HL-60/S4 treated with retinoic acid at 250 ng/mL for 4 days and 3 days (cell line): ENCODE measurements around the gene KLF2.

ENCODE experiments used
- in situ Hi-C: fragments of 300-500 bp; cut with MboI; formaldehyde crosslinking; loops from 2 replicates; pipeline ENCODE4 v1.7.0; 2022; ENCODE audit warnings: low sequenced_read_pairs

KLF2 gene

DNA sequence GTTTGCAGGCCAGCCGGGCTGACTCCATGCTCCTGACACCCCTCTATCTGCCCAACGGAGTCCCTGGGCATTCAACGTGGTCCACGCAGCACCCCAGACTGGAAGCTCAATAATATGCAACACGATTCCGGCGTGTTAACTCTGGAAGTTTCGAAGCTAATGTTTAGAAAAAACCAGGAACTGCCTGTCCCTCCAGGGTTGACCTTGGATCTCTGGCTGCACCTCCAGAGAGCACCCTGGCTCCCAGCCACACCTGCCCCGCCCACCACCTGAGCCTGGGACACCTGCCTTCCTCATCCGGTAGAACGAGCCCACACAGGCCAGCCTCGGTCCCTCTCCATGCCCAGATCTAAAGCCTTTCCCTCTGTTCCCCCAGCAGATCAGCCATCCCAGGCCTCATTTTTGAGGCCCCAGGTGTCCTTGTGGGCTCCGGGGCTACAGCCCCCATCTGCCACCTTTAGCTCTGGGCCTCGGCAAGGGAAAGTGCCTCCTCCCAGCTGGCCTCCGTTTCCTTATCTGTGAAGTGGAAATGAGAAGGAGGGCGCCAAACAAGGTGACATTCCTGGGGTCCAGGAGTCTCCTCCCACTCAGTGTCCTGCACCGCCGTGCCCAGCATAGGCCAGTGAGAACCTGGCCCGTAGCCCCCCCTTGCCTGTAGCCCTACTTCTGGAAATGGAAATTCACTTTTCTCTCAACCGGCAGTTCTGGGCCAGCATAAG, 38.7 kb downstream of the KLF2 start:
- in situ Hi-C loops = no loop called here

GRCh38 chr19:16363852-16364230, 39.2 kb downstream of the KLF2 start:
- in situ Hi-C loops = no loop called here

GRCh38 chr19:16364231-16364865, 39.7 kb downstream of the KLF2 start:
- in situ Hi-C loops = no loop called here

GRCh38 chr19:16365300-16365996, 40.8 kb downstream of the KLF2 start:
- in situ Hi-C loops = no loop called here

- in situ Hi-C loops = no loop called here
Observed at GRCh38 chr19:16366056-16366432, 41.4 kb downstream of the KLF2 start.

DNA sequence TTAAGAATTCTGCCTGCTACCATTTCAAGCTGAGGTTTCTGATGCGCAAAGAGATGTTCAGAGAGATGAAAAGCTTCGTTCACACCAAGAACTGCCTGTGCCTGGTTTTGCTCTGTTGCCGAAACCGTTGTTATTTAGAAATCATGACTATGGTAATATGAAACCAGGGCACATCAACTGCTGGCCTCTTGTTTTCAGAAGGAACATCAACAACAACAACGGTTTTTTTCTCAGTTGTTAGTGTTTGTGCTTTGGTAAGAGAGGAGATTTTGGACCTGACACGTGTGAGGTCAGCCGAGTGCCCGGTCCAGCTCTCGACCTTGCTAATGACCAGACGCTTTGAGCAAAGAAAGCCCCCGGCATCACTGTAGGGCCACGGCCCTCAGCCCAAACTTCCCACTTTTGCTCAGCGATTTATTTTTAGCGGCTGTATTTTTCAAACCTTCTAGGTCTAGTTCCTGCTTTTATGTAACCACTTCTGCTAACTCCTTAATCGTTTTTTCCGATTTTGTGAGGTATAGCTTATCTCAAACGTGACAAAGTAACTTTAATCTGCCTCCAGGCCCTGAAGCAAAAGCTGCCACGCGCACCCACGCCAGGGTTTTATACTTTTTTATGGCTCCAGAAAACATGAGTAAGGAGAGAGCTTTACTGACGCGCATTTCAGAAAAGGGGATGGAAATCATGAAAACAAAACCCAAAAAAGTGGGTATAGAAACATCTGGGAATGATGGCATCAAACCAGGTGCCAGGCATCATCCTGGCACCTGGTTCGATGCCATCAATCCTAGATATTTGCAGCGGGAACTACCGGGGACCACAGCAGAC, 42.0 kb downstream of the KLF2 start:
- in situ Hi-C loops = no loop called here

DNA sequence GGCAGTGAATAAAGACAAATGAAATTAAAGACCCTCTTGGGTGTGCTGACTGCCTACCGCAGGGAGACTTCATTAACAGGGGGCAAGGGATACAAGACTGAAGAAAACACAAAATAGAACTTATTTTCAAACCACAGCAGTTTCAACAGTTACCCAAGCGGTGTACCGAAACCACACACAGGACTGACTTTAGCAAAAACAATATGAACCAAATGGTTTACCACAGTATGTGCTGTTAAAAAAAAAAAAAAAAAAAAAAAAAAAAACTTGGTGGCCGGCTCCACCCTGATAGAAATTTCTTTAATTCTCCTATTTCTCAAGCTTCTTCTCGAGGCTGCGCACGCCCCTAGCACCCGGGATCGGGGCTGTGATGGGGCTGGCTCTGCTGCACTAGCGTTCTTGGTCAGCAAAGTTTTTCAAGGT, 42.6 kb downstream of the KLF2 start:
- in situ Hi-C loops = no loop called here

- in situ Hi-C loops = no loop called here
Observed at GRCh38 chr19:16368385-16369305, 44.0 kb downstream of the KLF2 start.

DNA sequence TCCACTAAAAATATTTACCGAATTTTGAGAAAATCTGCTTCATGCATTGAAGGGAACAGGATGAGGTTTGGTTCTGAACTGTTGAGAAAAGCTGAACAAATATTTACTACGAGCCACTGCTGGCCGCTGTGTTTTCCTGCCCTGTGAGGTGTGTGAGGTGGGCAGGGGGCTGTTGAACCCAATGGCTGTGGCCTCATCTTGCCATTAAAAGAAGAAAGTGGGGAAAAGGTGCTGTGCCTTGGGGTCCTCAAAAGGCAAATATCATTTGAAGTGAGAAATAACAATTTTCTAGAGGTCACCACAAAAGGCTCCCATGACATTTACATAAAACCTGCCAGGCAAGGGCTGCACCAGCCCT, 44.7 kb downstream of the KLF2 start:
- in situ Hi-C loops = no loop called here

GRCh38 chr19:16369664-16370576, 45.3 kb downstream of the KLF2 start:
- in situ Hi-C loops = no loop called here

DNA sequence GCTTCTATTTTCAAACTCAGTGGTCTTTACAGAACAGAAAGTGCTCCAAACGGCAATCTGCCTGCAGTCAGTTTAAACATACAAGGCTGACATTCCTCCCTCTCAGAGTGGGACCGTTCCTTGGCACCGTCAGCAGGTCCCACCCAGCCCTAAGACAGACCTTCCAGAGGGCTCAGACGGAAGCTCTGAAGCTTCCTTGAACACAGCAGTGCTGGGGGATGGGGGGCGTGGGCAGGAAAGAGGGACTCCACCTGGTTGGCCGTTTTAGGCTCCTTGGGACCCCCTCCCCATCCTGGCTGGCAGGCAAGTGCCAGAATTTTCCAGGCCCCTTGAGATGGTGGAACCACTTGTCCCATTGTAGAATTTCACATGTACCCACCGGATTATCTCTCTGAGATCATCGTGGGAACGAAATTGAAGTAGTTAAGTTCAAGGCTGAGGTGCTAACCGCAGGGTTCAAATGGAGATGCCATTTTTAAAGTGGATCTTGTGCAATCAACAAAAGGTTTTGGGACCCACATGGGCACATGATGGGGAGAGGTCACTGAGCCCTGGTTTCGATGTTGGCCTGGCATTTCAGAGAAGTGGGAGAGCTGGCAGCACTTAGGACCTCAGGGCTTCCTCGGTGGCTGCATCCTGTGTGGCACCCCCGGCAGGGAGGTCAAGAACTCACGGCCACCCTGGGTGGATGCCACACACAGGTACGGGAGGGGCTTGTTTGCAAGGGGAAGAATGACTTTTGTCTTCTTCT, 46.2 kb downstream of the KLF2 start:
- in situ Hi-C loops = no loop called here

- in situ Hi-C loops = no loop called here
Observed at GRCh38 chr19:16371540-16371986, 46.9 kb downstream of the KLF2 start.

GRCh38 chr19:16372065-16372915, 47.7 kb downstream of the KLF2 start:
- in situ Hi-C loops = no loop called here

DNA sequence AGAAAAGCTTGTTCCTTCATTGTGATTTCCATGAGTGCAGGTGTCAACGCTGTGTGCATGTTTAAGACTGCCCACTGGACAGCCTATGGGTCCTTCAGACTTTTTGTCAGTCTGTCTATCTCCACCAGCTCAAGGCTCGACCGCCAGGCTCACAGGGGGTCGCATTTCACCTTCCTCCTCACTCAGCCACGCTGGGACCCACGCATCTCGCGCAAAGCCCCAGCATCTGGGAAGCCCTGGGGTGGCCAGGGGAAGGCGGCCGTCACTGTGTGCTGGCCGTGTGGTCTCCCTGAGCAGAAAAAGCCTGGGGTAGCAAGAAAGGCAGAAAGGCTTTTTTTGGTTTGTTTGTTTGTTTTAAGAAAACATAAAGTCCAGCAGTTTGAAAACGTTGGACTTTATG, 48.5 kb downstream of the KLF2 start:
- in situ Hi-C loops = no loop called here

DNA sequence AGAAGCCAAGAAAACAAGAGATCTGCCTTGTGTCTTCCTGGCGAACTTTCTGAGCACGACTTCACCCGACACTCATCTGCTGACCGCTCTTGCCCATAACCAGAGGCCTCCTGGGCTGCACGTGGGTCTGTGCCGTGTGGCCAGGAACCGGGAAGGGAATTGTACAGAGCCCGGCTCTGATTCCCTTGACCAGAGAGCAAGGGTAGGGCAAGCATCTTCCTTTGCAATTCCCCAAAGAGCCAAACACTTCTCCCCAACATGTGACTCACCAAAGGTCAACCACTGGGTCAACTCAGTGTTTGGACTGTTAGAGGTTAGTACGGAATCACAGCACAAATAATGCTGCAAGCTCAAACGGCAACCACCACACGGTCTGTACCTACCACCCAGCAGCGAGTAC, 48.9 kb downstream of the KLF2 start:
- in situ Hi-C loops = no loop called here

- in situ Hi-C loops = no loop called here
Observed at GRCh38 chr19:16373989-16374388, 49.4 kb downstream of the KLF2 start.

DNA sequence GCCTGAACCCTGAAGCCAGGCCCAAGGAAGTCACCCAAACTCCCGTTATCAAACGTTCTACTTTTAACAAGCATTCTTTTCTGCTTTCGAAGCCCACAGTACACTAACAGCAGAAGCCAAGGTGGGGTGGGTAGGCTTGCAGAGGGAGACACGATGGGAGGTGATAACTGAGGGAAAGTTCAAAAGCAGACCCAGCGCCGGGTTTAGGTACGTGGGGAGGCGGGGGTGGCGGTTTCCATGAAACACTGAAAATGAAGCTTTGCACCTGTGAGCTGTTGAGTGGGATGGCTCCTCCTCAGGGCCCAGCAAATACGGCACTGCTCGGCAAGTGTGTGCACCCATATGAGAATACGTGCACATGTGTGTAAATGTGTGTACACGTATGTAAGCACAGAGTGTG, 49.8 kb downstream of the KLF2 start:
- in situ Hi-C loops = no loop called here
